H1 (cell line): ENCODE measurements around the gene MVD. TPM values are rescaled to one million over a fixed set of nuclear protein-coding genes. Genes with fewer than 3 reads are reported as not detected.

Experiments used
- CBX5 ChIP-seq: fragments of 300-800, 300-1000 bp; sonication (generic); IDR thresholded peaks from 2 replicates; pipeline ENCODE4 v1.7.1; 2016; ENCODE audit warnings: antibody characterized with exemption, low read length, low read depth
- CBX8 ChIP-seq: fragments of 300-800, 300-1000 bp; sonication (generic); IDR thresholded peaks from 2 replicates; pipeline ENCODE4 v1.7.1; 2016; ENCODE audit warnings: low read depth, low read length, borderline replicate concordance
- CHD2 ChIP-seq: IDR thresholded peaks from 2 replicates; pipeline ENCODE4 v1.6.1; 2012; ENCODE audit warnings: low read length, improper control_type of control experiment
- FOSL1 ChIP-seq: IDR thresholded peaks from 2 replicates; pipeline ENCODE4 v1.6.1; 2011; ENCODE audit warnings: mild to moderate bottlenecking, low read depth, low read length, moderate library complexity; ENCODE audit not compliant: insufficient read depth
- HDAC2 ChIP-seq, 2 experiments: fragments of 300-600 bp in 1 of 2; sonication (generic) in 1 of 2; IDR thresholded peaks; 2 replicates each; pipeline ENCODE4 v1.6.1; 2011 to 2012; ENCODE audit warnings: low read depth in 2 of 2, low read length in 2 of 2, mild to moderate bottlenecking in 2 of 2, moderate library complexity in 2 of 2, borderline replicate concordance in 1 of 2, inconsistent platforms in 1 of 2
- KDM1A ChIP-seq: fragments of 200-600, 300-600 bp; sonication (generic); IDR thresholded peaks from 2 replicates; pipeline ENCODE4 v1.7.1; 2016; ENCODE audit warnings: mild to moderate bottlenecking, low read length, borderline replicate concordance
- KDM4A ChIP-seq: IDR thresholded peaks from one replicate; pipeline ENCODE4 v1.7.1; 2012; ENCODE audit warnings: low read depth, mild to moderate bottlenecking, moderate library complexity, low read length, inconsistent platforms; ENCODE audit not compliant: severe bottlenecking
- MAFK ChIP-seq: IDR thresholded peaks from 2 replicates; pipeline ENCODE4 v1.6.1; 2012; ENCODE audit warnings: low read depth, mild to moderate bottlenecking, improper control_type of control experiment, low read length
- PHF8 ChIP-seq: fragments of 200-600 bp; sonication (generic); conservative IDR thresholded peaks from 2 replicates; pipeline ENCODE4 v1.7.1; 2012; ENCODE audit warnings: low read depth, mild to moderate bottlenecking, inconsistent platforms, low read length, moderate library complexity
- POLR2A ChIP-seq, 2 experiments: IDR thresholded peaks; 1 replicate in 1 of 2; 2 replicates in 1 of 2; pipeline ENCODE4 v1.6.1; 2011; ENCODE audit warnings: low read depth in 2 of 2, low read length in 2 of 2, mild to moderate bottlenecking in 2 of 2; ENCODE audit errors: control extremely low read depth in 1 of 2
- POU5F1 ChIP-seq: IDR thresholded peaks from 2 replicates; pipeline ENCODE4 v1.6.1; 2011; ENCODE audit warnings: low read depth, mild to moderate bottlenecking, low read length, moderate library complexity
- RXRA ChIP-seq: IDR thresholded peaks from 2 replicates; pipeline ENCODE4 v1.6.1; 2011; ENCODE audit warnings: low read depth, mild to moderate bottlenecking, low read length, moderate library complexity; ENCODE audit not compliant: insufficient read depth
- TAF1 ChIP-seq: IDR thresholded peaks from 2 replicates; pipeline ENCODE4 v1.6.1; 2011; ENCODE audit warnings: mild to moderate bottlenecking, low read depth, low read length
- TAF7 ChIP-seq: optimal IDR thresholded peaks from 2 replicates; pipeline ENCODE3; 2011; ENCODE audit warnings: low read depth, mild to moderate bottlenecking, inconsistent platforms, low read length, moderate library complexity, borderline replicate concordance
- TCF12 ChIP-seq: IDR thresholded peaks from 2 replicates; pipeline ENCODE4 v1.6.1; 2011; ENCODE audit warnings: low read depth, mild to moderate bottlenecking, low read length
- USF2 ChIP-seq: IDR thresholded peaks from 2 replicates; pipeline ENCODE4 v1.6.1; 2011; ENCODE audit warnings: low read length, improper control_type of control experiment
- YY1 ChIP-seq: IDR thresholded peaks from 2 replicates; pipeline ENCODE4 v1.6.1; 2011; ENCODE audit warnings: low read depth, mild to moderate bottlenecking, low read length
- ZNF274 ChIP-seq: IDR thresholded peaks from 2 replicates; pipeline ENCODE4 v1.7.0; 2012; ENCODE audit warnings: low read length, borderline replicate concordance; ENCODE audit errors: extremely low read depth
- polyA plus RNA-seq, 7 experiments: library from polyadenylated mRNA; depleted of rRNA in 3 of 7; stranded (reverse) in 5 of 7; unstranded in 2 of 7; fragments of >200 nt in 5 of 7; fragments of 200-250 nt in 2 of 7; gene quantifications; 1 replicate in 5 of 7; 2 replicates in 1 of 7; 4 replicates in 1 of 7; pipeline versions ENCODE4 v1.2.1 to v1.2.3, GENCODE V29; 2011 to 2013; ENCODE audit warnings: missing spikeins in 2 of 7, mixed read lengths in 2 of 7
- total RNA-seq: library from RNA; stranded (reverse); fragmentation: NEBNext Ultra II Directional; extraction: Animal tissue kit (Norgen Biotek cat#: 25700); gene quantifications from 2 replicates; pipeline ENCODE4 v1.2.1, GENCODE V29; 2021
- TF ChIP-seq, protein P1 (sequence below): IDR thresholded peaks from 2 replicates; pipeline ENCODE4 v1.6.1; 2012; ENCODE audit warnings: inconsistent platforms
- TF ChIP-seq, protein P2 (sequence below), 3 experiments: IDR thresholded peaks; 1 replicate in 2 of 3; 2 replicates in 1 of 3; pipeline versions ENCODE4 v1.5.1 to v1.6.1; 2011; ENCODE audit warnings: low read length in 3 of 3, mild to moderate bottlenecking in 3 of 3, inconsistent platforms in 2 of 3, low read depth in 1 of 3, moderate library complexity in 1 of 3; ENCODE audit not compliant: insufficient read depth in 1 of 3; ENCODE audit errors: control extremely low read depth in 1 of 3

Gene MVD
- total and polyA plus RNA-seq, 2 of the 8 experiments (the other 6 are each of a cell fraction or from before 2014, with no cell fraction given), result 47.2 to 77.3 TPM

GRCh38 chr16:88686439-88687253 lies 23.8 kb upstream of the MVD start, which contains the start of gene SNAI3 (continued):
- TF ChIP-seq PHF8 (no peak), HDAC2 (IDR thresholded peaks at IDR 0.05; ENCODE audit: borderline replicate concordance in 1 of 2, low read depth in 2 of 2, low read length in 2 of 2) (no peak), TAF1 (no peak), KDM4A (peak; percentile 51), RXRA (no peak), CBX8 (no peak), TAF7 (peak; percentile 64), USF2 (no peak), CHD2 (no peak), KDM1A (no peak), FOSL1 (no peak), TCF12 (no peak), POLR2A (IDR thresholded peaks at IDR 0.05; ENCODE audit: control extremely low read depth in 1 of 2, low read depth in 2 of 2, low read length in 2 of 2) (peak in 1 of 2 experiments; percentile 19; a peak in 1 of 3 replicates), POU5F1 (no peak), MAFK (no peak), CBX5 (no peak), YY1 (no peak), ZNF274 (no peak)
- TF ChIP-seq, protein P1, sequence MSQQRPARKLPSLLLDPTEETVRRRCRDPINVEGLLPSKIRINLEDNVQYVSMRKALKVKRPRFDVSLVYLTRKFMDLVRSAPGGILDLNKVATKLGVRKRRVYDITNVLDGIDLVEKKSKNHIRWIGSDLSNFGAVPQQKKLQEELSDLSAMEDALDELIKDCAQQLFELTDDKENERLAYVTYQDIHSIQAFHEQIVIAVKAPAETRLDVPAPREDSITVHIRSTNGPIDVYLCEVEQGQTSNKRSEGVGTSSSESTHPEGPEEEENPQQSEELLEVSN, result peak; percentile 71
- TF ChIP-seq, protein P2, sequence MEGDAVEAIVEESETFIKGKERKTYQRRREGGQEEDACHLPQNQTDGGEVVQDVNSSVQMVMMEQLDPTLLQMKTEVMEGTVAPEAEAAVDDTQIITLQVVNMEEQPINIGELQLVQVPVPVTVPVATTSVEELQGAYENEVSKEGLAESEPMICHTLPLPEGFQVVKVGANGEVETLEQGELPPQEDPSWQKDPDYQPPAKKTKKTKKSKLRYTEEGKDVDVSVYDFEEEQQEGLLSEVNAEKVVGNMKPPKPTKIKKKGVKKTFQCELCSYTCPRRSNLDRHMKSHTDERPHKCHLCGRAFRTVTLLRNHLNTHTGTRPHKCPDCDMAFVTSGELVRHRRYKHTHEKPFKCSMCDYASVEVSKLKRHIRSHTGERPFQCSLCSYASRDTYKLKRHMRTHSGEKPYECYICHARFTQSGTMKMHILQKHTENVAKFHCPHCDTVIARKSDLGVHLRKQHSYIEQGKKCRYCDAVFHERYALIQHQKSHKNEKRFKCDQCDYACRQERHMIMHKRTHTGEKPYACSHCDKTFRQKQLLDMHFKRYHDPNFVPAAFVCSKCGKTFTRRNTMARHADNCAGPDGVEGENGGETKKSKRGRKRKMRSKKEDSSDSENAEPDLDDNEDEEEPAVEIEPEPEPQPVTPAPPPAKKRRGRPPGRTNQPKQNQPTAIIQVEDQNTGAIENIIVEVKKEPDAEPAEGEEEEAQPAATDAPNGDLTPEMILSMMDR (IDR thresholded peaks at IDR 0.05; ENCODE audit: control extremely low read depth in 1 of 3, insufficient read depth in 1 of 3, low read depth in 1 of 3, low read length in 3 of 3), result no peak
